ENCODE results near the gene SARDH.

The SARDH gene

DNA sequence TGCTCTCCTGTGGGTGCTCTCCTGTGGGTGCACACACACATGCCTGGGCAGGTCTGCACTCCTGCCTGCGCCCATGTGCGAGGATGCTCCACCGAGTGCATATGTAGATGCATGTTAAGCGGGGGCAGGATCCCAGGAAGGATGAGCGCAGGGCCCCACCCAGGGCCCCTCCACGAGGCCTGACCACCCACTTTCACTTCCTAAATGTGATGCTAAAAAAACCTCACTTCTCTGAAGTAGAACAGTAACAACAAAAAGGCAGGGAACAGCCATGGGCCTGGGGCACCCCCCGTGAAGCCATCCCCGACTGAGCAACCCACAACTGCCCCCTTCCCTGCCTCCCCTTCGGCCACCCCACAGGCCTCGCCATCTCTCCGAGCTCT lies 48.2 kb upstream of the SARDH start:
- Histone ChIP-seq H3K9me3 (ENCODE audit: insufficient read depth, low read length, severe bottlenecking) (no peaks in the 10 kb centered on the region), H3K79me2 (ENCODE audit: insufficient read depth, low read length) (no peaks in the 10 kb centered on the region), H3K27ac (ENCODE audit: low read length) (no peak overlapping the region), H3K4me2 (ENCODE audit: insufficient read depth, low read length) (no peak overlapping the region), H3K4me3 (ENCODE audit: low read depth in 1 of 2, low read length in 2 of 2) (no peak overlapping the region), H3K36me3 (ENCODE audit: insufficient read depth, low read length) (no peaks in the 10 kb centered on the region), H2AFZ (ENCODE audit: low read depth, low read length) (no peak overlapping the region), H3K9ac (ENCODE audit: low read depth, low read length) (no peak overlapping the region), H3K4me1 (ENCODE audit: insufficient read depth, low read length) (no peaks in the 10 kb centered on the region), H4K20me1 (ENCODE audit: insufficient read depth, low read length) (no peaks in the 10 kb centered on the region), H3K27me3 (ENCODE audit: insufficient read depth, low read length, poor library complexity) (no peaks in the 10 kb centered on the region)
- DNase-seq, result no peak
- TF ChIP-seq EZH2 (IDR thresholded peaks at IDR 0.05; ENCODE audit: borderline replicate concordance, low read depth, low read length, severe bottlenecking), result no peak
- TF ChIP-seq CTCF (IDR thresholded peaks at IDR 0.05; ENCODE audit: borderline replicate concordance, extremely low read depth, low read length, poor library complexity, severe bottlenecking), result no peak
- no peak for ATAC-seq (ENCODE audit: insufficient read depth, low read depth)

DNA sequence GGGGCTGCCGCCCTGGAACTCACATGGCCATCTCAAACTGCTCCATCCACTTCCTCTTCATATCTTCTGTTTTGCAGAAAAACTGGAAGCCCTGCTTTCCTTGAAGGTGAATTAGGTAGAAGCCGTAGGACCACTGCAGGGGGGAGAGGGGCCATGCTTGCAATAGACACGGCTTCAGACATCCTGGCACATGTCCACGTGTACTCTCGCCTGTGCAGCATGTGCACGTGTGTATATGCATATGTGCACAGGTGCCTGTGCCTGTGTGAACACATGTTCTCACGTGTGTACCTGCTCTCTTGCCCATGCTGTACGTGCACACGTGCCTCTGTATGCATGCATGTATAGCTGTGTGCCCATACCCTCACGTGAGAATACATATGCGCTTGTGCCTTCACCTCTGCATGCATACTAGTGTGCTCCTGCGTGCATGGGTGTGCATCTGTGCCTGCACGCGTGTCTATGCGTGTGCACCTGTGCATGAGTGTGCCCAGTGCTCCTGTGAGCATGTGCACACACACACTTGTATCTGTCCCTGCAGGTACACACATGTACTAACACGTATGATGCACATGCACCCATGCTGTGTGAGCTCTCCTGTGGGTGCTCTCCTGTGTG lies 47.7 kb upstream of the SARDH start:
- ATAC-seq (ENCODE audit: insufficient read depth, low read depth), result no peak
- Histone ChIP-seq H3K27ac (ENCODE audit: low read length) (no peak overlapping the region), H3K36me3 (ENCODE audit: insufficient read depth, low read length) (no peaks in the 10 kb centered on the region), H2AFZ (ENCODE audit: low read depth, low read length) (no peak overlapping the region), H3K9me3 (ENCODE audit: insufficient read depth, low read length, severe bottlenecking) (no peaks in the 10 kb centered on the region), H4K20me1 (ENCODE audit: insufficient read depth, low read length) (no peaks in the 10 kb centered on the region), H3K4me3 (ENCODE audit: low read depth in 1 of 2, low read length in 2 of 2) (no peak overlapping the region), H3K79me2 (ENCODE audit: insufficient read depth, low read length) (no peaks in the 10 kb centered on the region), H3K9ac (ENCODE audit: low read depth, low read length) (no peak overlapping the region), H3K4me2 (ENCODE audit: insufficient read depth, low read length) (no peak overlapping the region), H3K4me1 (ENCODE audit: insufficient read depth, low read length) (no peaks in the 10 kb centered on the region), H3K27me3 (ENCODE audit: insufficient read depth, low read length, poor library complexity) (no peaks in the 10 kb centered on the region)
- DNase-seq, result no peak
- TF ChIP-seq CTCF (IDR thresholded peaks at IDR 0.05; ENCODE audit: borderline replicate concordance, extremely low read depth, low read length, poor library complexity, severe bottlenecking), result no peak
- no peak for TF ChIP-seq EZH2 (IDR thresholded peaks at IDR 0.05; ENCODE audit: borderline replicate concordance, low read depth, low read length, severe bottlenecking)

DNA sequence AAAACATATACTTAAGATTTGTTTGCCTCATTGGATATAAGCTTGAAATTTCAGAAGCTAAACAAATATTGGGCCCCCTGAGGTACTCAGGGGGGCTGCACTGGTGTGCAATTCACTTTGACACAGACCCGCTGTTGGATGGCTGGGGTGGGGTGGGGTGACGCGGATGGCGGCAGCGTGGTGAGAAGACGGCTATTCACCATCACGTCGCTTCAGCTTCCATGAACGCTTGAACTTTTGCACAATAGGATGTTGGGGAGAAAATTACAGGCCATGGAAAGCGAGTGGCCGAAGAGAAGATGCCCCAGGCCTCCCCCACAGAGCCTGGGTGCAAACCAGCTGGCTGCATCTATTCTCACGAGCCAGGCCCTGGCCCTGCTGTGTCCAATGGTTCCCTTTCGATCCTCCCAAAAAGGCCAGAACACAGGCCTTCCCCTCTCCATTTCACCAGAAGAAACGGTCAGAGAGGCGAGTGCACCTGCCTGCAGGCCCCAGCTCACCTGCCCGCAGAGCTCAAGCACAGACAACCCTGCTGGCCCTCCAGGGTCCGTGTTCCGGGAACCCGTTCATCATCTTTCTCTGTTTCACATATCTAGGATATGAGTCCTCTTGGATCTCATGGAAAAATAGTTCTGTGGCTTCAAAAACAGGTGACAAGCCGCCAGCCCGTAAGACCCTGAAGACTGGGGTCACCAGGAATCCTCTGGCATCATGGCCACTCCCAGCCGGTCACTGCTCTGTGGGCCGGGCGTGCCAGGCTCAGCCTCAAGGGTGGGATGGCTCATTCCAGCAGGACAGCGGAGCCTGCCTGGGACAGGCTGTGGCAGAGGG lies 46.8 kb upstream of the SARDH start:
- H3K4me2 ChIP-seq (ENCODE audit: insufficient read depth, low read length), result no peak overlapping the region
- H2AFZ ChIP-seq (ENCODE audit: low read depth, low read length), result no peak overlapping the region
- H3K9me3 ChIP-seq (ENCODE audit: insufficient read depth, low read length, severe bottlenecking), result no peaks in the 10 kb centered on the region
- ATAC-seq (ENCODE audit: insufficient read depth, low read depth), result no peak
- no peaks in the 10 kb centered on the region for H4K20me1 ChIP-seq (ENCODE audit: insufficient read depth, low read length)
- no peak overlapping the region for H3K27ac ChIP-seq (ENCODE audit: low read length)
- no peak for DNase-seq
- H3K9ac ChIP-seq (ENCODE audit: low read depth, low read length), result no peak overlapping the region
- no peaks in the 10 kb centered on the region for H3K4me1 ChIP-seq (ENCODE audit: insufficient read depth, low read length)
- no peaks in the 10 kb centered on the region for H3K27me3 ChIP-seq (ENCODE audit: insufficient read depth, low read length, poor library complexity)
- H3K79me2 ChIP-seq (ENCODE audit: insufficient read depth, low read length), result no peaks in the 10 kb centered on the region
- H3K4me3 ChIP-seq (ENCODE audit: low read depth in 1 of 2, low read length in 2 of 2), result no peak overlapping the region
- TF ChIP-seq EZH2 (IDR thresholded peaks at IDR 0.05; ENCODE audit: borderline replicate concordance, low read depth, low read length, severe bottlenecking), result no peak
- no peak for TF ChIP-seq CTCF (IDR thresholded peaks at IDR 0.05; ENCODE audit: borderline replicate concordance, extremely low read depth, low read length, poor library complexity, severe bottlenecking)
- no peaks in the 10 kb centered on the region for H3K36me3 ChIP-seq (ENCODE audit: insufficient read depth, low read length)
